ENCODE data around the gene ELAVL1. TPM values are rescaled to one million over a fixed set of nuclear protein-coding genes. Genes with fewer than 3 reads are reported as not detected.

ELAVL1 gene
- total and polyA plus RNA-seq, 2 donors (not counting 1 experiment from before 2014, with no cell fraction given): 21.8 to 63.5 TPM

DNA sequence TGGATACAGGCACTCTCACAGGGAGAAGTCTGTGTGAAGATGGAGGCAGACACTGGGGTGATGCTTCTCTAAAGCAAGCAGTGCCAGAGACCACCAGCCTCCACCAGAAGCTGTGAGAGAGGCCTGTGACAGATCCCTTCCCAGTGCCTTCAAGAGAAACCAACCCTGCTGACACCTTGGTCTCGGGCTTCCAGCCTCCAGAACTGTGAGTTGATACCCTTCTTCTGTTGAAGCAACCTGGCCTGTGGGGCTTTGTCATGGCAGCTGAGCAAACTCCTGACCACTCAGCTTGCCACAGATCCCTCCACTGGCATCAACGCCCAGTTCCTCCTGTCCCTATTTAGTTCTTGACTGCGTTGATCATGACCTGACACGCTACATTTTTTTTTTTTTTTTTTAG, 29.0 kb downstream of the ELAVL1 start:
- no peaks in the 10 kb centered on the region for H3K27me3 ChIP-seq (replicated peaks in 1 of 4; ENCODE audit: control extremely low read depth in 1 of 4, control insufficient read depth in 3 of 4, insufficient read depth in 4 of 4, low read length in 3 of 4)
- no peak overlapping the region for H2AFZ ChIP-seq (ENCODE audit: insufficient read depth, low read depth, low read length, poor library complexity, severe bottlenecking)
- intact Hi-C loops (cut with micrococcal nuclease): no loop called here
- H3K4me2 ChIP-seq (replicated peaks; ENCODE audit: low read depth, low read length, poor library complexity, severe bottlenecking): no peak overlapping the region
- ATAC-seq (ENCODE audit: low read depth): no peak
- ChIA-PET POLR2A (no interaction called here), CTCF (interaction anchor here (1.4 kb wide), 1 partner anchor 32 kb away, joined by 5 read pairs; no protein-coding TSS in a partner anchor)
- H4K20me1 ChIP-seq (ENCODE audit: control insufficient read depth, insufficient read depth, low read length, poor library complexity, severe bottlenecking): peaks cover 26% of the 10 kb centered on the region
- H3K36me3 ChIP-seq (replicated peaks in 1 of 2; ENCODE audit: control extremely low read depth in 1 of 2, control insufficient read depth in 1 of 2, extremely low read depth in 1 of 2, insufficient read depth in 2 of 2, low read length in 1 of 2): peaks cover 0 to 67% of the 10 kb centered on the region in 2 experiments
- no peak overlapping the region for H3K27ac ChIP-seq (ENCODE audit: low read length in 2 of 2)
- H3K9me3 ChIP-seq (ENCODE audit: control extremely low read depth in 1 of 3, control insufficient read depth in 2 of 3, insufficient read depth in 1 of 3, low read length in 2 of 3): no peaks in the 10 kb centered on the region
- no peak overlapping the region for H3K9ac ChIP-seq (ENCODE audit: low read length)
- no peak overlapping the region for H3K4me3 ChIP-seq (ENCODE audit: control extremely low read depth in 1 of 5, extremely low read depth in 1 of 5, insufficient read depth in 1 of 5, low read depth in 2 of 5, low read length in 4 of 5)
- TF ChIP-seq CTCF (IDR thresholded peaks at IDR 0.05) (no peak), EZH2 (IDR thresholded peaks at IDR 0.05; ENCODE audit: borderline replicate concordance, insufficient read depth, low read depth, low read length, poor library complexity, severe bottlenecking) (no peak)
- Mint-ChIP-seq H3K9me3 (ENCODE audit: insufficient read depth) (no peaks in the 10 kb centered on the region), H3K4me3 (no peak overlapping the region), H3K4me1 (no peaks in the 10 kb centered on the region), H3K27ac (no peak overlapping the region), H3K27me3 (no peaks in the 10 kb centered on the region)
- 92% methylated on average over 1 of the region's 4 CpGs for WGBS (ENCODE audit: insufficient coverage)
- DNase-seq: no peak
- H3K79me2 ChIP-seq (ENCODE audit: control insufficient read depth, insufficient read depth, low read length): peaks cover 26% of the 10 kb centered on the region
- H3K4me1 ChIP-seq (ENCODE audit: control insufficient read depth in 2 of 2, insufficient read depth in 2 of 2, low read length in 2 of 2): no peaks in the 10 kb centered on the region

DNA sequence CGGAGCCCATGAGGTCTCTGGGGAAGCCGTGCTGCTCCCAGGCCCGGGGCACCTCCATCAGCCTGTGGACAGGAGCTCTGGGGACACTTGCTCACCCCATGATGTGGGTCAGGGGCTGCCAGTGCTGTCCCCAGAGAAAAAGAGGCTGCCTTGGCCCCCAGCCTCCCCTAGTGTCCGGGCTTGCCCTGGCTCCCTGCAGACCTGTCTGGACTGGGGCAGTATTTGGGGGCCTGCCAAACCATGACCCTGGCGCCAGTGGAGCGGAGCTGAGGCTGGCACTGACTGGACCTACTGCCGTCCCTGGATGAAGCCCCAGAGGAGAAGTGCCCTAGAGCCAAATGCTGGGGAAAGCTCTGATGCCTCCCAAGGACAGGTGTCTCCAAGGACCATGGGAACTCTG, 30.4 kb downstream of the ELAVL1 start:
- H3K9me3 Mint-ChIP-seq (ENCODE audit: insufficient read depth): no peaks in the 10 kb centered on the region
- H3K4me1 Mint-ChIP-seq: no peaks in the 10 kb centered on the region
- H3K27me3 ChIP-seq (replicated peaks in 1 of 4; ENCODE audit: control extremely low read depth in 1 of 4, control insufficient read depth in 3 of 4, insufficient read depth in 4 of 4, low read length in 3 of 4): no peaks in the 10 kb centered on the region
- no peak for ATAC-seq (ENCODE audit: low read depth)
- H3K4me1 ChIP-seq (ENCODE audit: control insufficient read depth in 2 of 2, insufficient read depth in 2 of 2, low read length in 2 of 2): no peaks in the 10 kb centered on the region
- H3K4me2 ChIP-seq (replicated peaks; ENCODE audit: low read depth, low read length, poor library complexity, severe bottlenecking): no peak overlapping the region
- no peaks in the 10 kb centered on the region for H3K27me3 Mint-ChIP-seq
- H3K79me2 ChIP-seq (ENCODE audit: control insufficient read depth, insufficient read depth, low read length): peaks cover 18% of the 10 kb centered on the region
- no peak overlapping the region for H3K9ac ChIP-seq (ENCODE audit: low read length)
- no peak for DNase-seq
- H3K4me3 Mint-ChIP-seq: no peak overlapping the region
- H2AFZ ChIP-seq (ENCODE audit: insufficient read depth, low read depth, low read length, poor library complexity, severe bottlenecking): no peak overlapping the region
- POLR2A ChIA-PET: no interaction called here
- H3K4me3 ChIP-seq (ENCODE audit: control extremely low read depth in 1 of 5, extremely low read depth in 1 of 5, insufficient read depth in 1 of 5, low read depth in 2 of 5, low read length in 4 of 5): no peak overlapping the region
- intact Hi-C loops (cut with micrococcal nuclease): no loop called here
- H3K27ac Mint-ChIP-seq: no peak overlapping the region
- 93% methylated on average over 7 of the region's 7 CpGs for WGBS (ENCODE audit: insufficient coverage)
- H3K9me3 ChIP-seq (ENCODE audit: control extremely low read depth in 1 of 3, control insufficient read depth in 2 of 3, insufficient read depth in 1 of 3, low read length in 2 of 3): no peaks in the 10 kb centered on the region
- peaks cover 26% of the 10 kb centered on the region for H4K20me1 ChIP-seq (ENCODE audit: control insufficient read depth, insufficient read depth, low read length, poor library complexity, severe bottlenecking)
- H3K36me3 ChIP-seq (replicated peaks in 1 of 2; ENCODE audit: control extremely low read depth in 1 of 2, control insufficient read depth in 1 of 2, extremely low read depth in 1 of 2, insufficient read depth in 2 of 2, low read length in 1 of 2): peaks cover 0 to 57% of the 10 kb centered on the region in 2 experiments
- H3K27ac ChIP-seq (ENCODE audit: low read length in 2 of 2): no peak overlapping the region
- TF ChIP-seq EZH2 (IDR thresholded peaks at IDR 0.05; ENCODE audit: borderline replicate concordance, insufficient read depth, low read depth, low read length, poor library complexity, severe bottlenecking) (no peak), CTCF (IDR thresholded peaks at IDR 0.05) (no peak)
- CTCF ChIA-PET: no interaction called here

Measured in B cell (primary cell).